ENCODE results near the gene DAPK1. TPM values are rescaled to one million over a fixed set of nuclear protein-coding genes. Genes with fewer than 3 reads are reported as not detected.

DAPK1 gene
- total RNA-seq, 1 experiment from 2014 or later = 103 TPM

- Histone ChIP-seq H3K4me1 (replicated peaks) (no peaks in the 10 kb centered on the region), H3K27me3 (replicated peaks) (no peaks in the 10 kb centered on the region), H3K27ac (no peak overlapping the region), H3K4me3 (no peak overlapping the region), H3K9me3 (replicated peaks) (no peaks in the 10 kb centered on the region), H3K36me3 (peaks cover 82% of the 10 kb centered on the region)
- DNase-seq (ENCODE audit: low read depth in 1 of 2, low spot score in 2 of 2) = no peak
Observed at GRCh38 chr9:87672586-87672985, 174.9 kb downstream of the DAPK1 start.

- Histone ChIP-seq H3K27me3 (replicated peaks) (no peaks in the 10 kb centered on the region), H3K9me3 (replicated peaks) (no peaks in the 10 kb centered on the region), H3K36me3 (peaks cover 77% of the 10 kb centered on the region), H3K4me3 (no peak overlapping the region), H3K4me1 (replicated peaks) (no peaks in the 10 kb centered on the region), H3K27ac (no peak overlapping the region)
- DNase-seq (ENCODE audit: low read depth in 1 of 2, low spot score in 2 of 2) = no peak
Observed at GRCh38 chr9:87673446-87674120, 175.9 kb downstream of the DAPK1 start.

GRCh38 chr9:87674565-87675299 is 177.1 kb downstream of the DAPK1 start:
- Histone ChIP-seq H3K4me3 (no peak overlapping the region), H3K27ac (no peak overlapping the region), H3K4me1 (replicated peaks) (no peaks in the 10 kb centered on the region), H3K36me3 (peaks cover 77% of the 10 kb centered on the region), H3K9me3 (replicated peaks) (no peaks in the 10 kb centered on the region), H3K27me3 (replicated peaks) (no peaks in the 10 kb centered on the region)
- DNase-seq (ENCODE audit: low read depth in 1 of 2, low spot score in 2 of 2) = no peak

- Histone ChIP-seq H3K27ac (no peak overlapping the region), H3K9me3 (replicated peaks) (no peaks in the 10 kb centered on the region), H3K36me3 (peaks cover 75% of the 10 kb centered on the region), H3K4me3 (no peak overlapping the region), H3K4me1 (replicated peaks) (no peaks in the 10 kb centered on the region), H3K27me3 (replicated peaks) (no peaks in the 10 kb centered on the region)
- DNase-seq (ENCODE audit: low read depth in 1 of 2, low spot score in 2 of 2) = no peak
Observed at GRCh38 chr9:87675906-87676515, 178.3 kb downstream of the DAPK1 start.

- no peak overlapping the region for H3K27ac ChIP-seq
Observed at GRCh38 chr9:87676976-87677775, 179.5 kb downstream of the DAPK1 start.

GRCh38 chr9:87677776-87678587 is 180.3 kb downstream of the DAPK1 start:
- H3K9me3 ChIP-seq (replicated peaks) = no peaks in the 10 kb centered on the region
- H3K27ac ChIP-seq = no peak overlapping the region
- H3K4me3 ChIP-seq = no peak overlapping the region
- no peak for DNase-seq (ENCODE audit: low read depth in 1 of 2, low spot score in 2 of 2)
- H3K36me3 ChIP-seq = peaks cover 76% of the 10 kb centered on the region
- H3K27me3 ChIP-seq (replicated peaks) = no peaks in the 10 kb centered on the region
- no peaks in the 10 kb centered on the region for H3K4me1 ChIP-seq (replicated peaks)

More at GRCh38 chr9:87676976-87677775, 179.5 kb downstream of the DAPK1 start:
- no peak for DNase-seq (ENCODE audit: low read depth in 1 of 2, low spot score in 2 of 2)
- Histone ChIP-seq H3K4me1 (replicated peaks) (no peaks in the 10 kb centered on the region), H3K36me3 (peaks cover 78% of the 10 kb centered on the region), H3K4me3 (no peak overlapping the region), H3K27me3 (replicated peaks) (no peaks in the 10 kb centered on the region), H3K9me3 (replicated peaks) (no peaks in the 10 kb centered on the region)

GRCh38 chr9:87678650-87679355 is 181.1 kb downstream of the DAPK1 start:
- peak in 1 of 2 experiments; percentile 62 for DNase-seq (ENCODE audit: low read depth in 1 of 2, low spot score in 2 of 2)
- no peaks in the 10 kb centered on the region for H3K9me3 ChIP-seq (replicated peaks)

GRCh38 chr9:87681271-87682061 is 183.8 kb downstream of the DAPK1 start:
- Histone ChIP-seq H3K36me3 (peaks cover 87% of the 10 kb centered on the region), H3K27me3 (replicated peaks) (no peaks in the 10 kb centered on the region), H3K4me3 (no peak overlapping the region), H3K9me3 (replicated peaks) (no peaks in the 10 kb centered on the region), H3K27ac (no peak overlapping the region), H3K4me1 (replicated peaks) (0 out of 2 replicates have a peak, but pooled peaks cover 6% of the 10 kb centered on the region)
- DNase-seq (ENCODE audit: low read depth in 1 of 2, low spot score in 2 of 2) = no peak

More at GRCh38 chr9:87678650-87679355, 181.1 kb downstream of the DAPK1 start:
- H3K4me3 ChIP-seq = no peak overlapping the region
- H3K27me3 ChIP-seq (replicated peaks) = no peaks in the 10 kb centered on the region
- H3K36me3 ChIP-seq = peaks cover 75% of the 10 kb centered on the region
- no peak overlapping the region for H3K27ac ChIP-seq
- H3K4me1 ChIP-seq (replicated peaks) = no peaks in the 10 kb centered on the region

GRCh38 chr9:87682085-87682484 is 184.4 kb downstream of the DAPK1 start:
- peaks cover 87% of the 10 kb centered on the region for H3K36me3 ChIP-seq
- no peaks in the 10 kb centered on the region for H3K27me3 ChIP-seq (replicated peaks)
- H3K4me3 ChIP-seq = no peak overlapping the region
- no peaks in the 10 kb centered on the region for H3K9me3 ChIP-seq (replicated peaks)
- H3K27ac ChIP-seq = no peak overlapping the region
- H3K4me1 ChIP-seq (replicated peaks) = 0 out of 2 replicates have a peak, but pooled peaks cover 6% of the 10 kb centered on the region
- DNase-seq (ENCODE audit: low read depth in 1 of 2, low spot score in 2 of 2) = no peak

- no peak for DNase-seq (ENCODE audit: low read depth in 1 of 2, low spot score in 2 of 2)
- no peaks in the 10 kb centered on the region for H3K9me3 ChIP-seq (replicated peaks)
- H3K36me3 ChIP-seq = peaks cover 88% of the 10 kb centered on the region
- H3K27ac ChIP-seq = no peak overlapping the region
- 0 out of 2 replicates have a peak, but pooled peaks cover 6% of the 10 kb centered on the region for H3K4me1 ChIP-seq (replicated peaks)
- no peaks in the 10 kb centered on the region for H3K27me3 ChIP-seq (replicated peaks)
- H3K4me3 ChIP-seq = no peak overlapping the region
Observed at GRCh38 chr9:87682618-87683017, 185.0 kb downstream of the DAPK1 start.

GRCh38 chr9:87683751-87684626 is 186.3 kb downstream of the DAPK1 start:
- Histone ChIP-seq H3K36me3 (peaks cover 92% of the 10 kb centered on the region), H3K27me3 (replicated peaks) (no peaks in the 10 kb centered on the region)
- DNase-seq (ENCODE audit: low read depth in 1 of 2, low spot score in 2 of 2) = no peak

More at GRCh38 chr9:87683751-87684626, 186.3 kb downstream of the DAPK1 start:
- Histone ChIP-seq H3K4me3 (no peak overlapping the region), H3K9me3 (replicated peaks) (no peaks in the 10 kb centered on the region), H3K4me1 (replicated peaks) (0 out of 2 replicates have a peak, but pooled peaks cover 6% of the 10 kb centered on the region), H3K27ac (no peak overlapping the region)

Measured in SJSA1 (cell line).